ENCODE results near the gene SSR1. TPM values are rescaled to one million over a fixed set of nuclear protein-coding genes. Genes with fewer than 3 reads are reported as not detected.

Gene SSR1
- polyA plus RNA-seq, 1 donor from 2014 or later = 53.0 TPM

DNA sequence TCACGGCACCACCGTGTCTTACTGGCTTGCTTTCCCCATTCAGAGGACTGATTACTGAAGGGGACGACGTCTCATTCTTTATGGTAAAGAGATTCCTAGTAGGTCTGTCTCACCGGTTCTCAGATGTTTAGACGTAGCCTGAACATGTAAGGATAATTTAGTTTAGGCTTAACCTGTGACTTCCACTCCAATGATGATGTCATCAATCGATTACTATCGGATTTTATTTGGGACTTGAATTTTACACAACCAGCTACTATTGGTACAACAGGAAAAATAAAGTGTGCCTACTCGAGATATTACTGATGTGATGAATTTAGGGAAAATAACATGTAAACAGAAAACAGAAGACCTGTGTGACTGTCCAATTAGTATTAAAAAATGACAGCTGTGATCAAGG is 4.5 kb upstream of the SSR1 start:
- Histone ChIP-seq H3K9ac (ENCODE audit: low read length) (no peak overlapping the region), H3K9me3 (ENCODE audit: low read length) (no peaks in the 10 kb centered on the region), H3K9me2 (ENCODE audit: insufficient read depth, low read length) (no peaks in the 10 kb centered on the region), H3K36me3 (ENCODE audit: insufficient read depth, low read length) (no peaks in the 10 kb centered on the region), H3K4me2 (ENCODE audit: low read length) (no peak overlapping the region), H3F3A (ENCODE audit: insufficient read depth, low read length, poor library complexity, severe bottlenecking) (no peaks in the 10 kb centered on the region), H4K20me1 (ENCODE audit: insufficient read depth) (no peaks in the 10 kb centered on the region), H3K27ac (ENCODE audit: low read length) (no peak overlapping the region), H3K27me3 (ENCODE audit: insufficient read depth, low read depth, low read length) (no peaks in the 10 kb centered on the region), H3K4me3 (ENCODE audit: low read length) (no peak overlapping the region), H2AFZ (ENCODE audit: low read depth, low read length) (no peak overlapping the region), H3K79me2 (replicated peaks; ENCODE audit: insufficient read depth, low read length) (no peaks in the 10 kb centered on the region)
- TF ChIP-seq EP300 (conservative IDR thresholded peaks at IDR 0.05; ENCODE audit: poor library complexity, severe bottlenecking) (no peak), TAF1 (IDR thresholded peaks at IDR 0.05; ENCODE audit: low read depth) (no peak), RAD21 (conservative IDR thresholded peaks at IDR 0.05) (no peak), SMC3 (conservative IDR thresholded peaks at IDR 0.05; ENCODE audit: poor library complexity) (no peak), MXI1 (conservative IDR thresholded peaks at IDR 0.05; ENCODE audit: poor library complexity, severe bottlenecking) (no peak), POLR2AphosphoS5 (IDR thresholded peaks at IDR 0.05) (no peak), EZH2 (IDR thresholded peaks at IDR 0.05; ENCODE audit: borderline replicate concordance, insufficient read depth, low read length, poor library complexity, severe bottlenecking) (no peak)
- TF ChIP-seq, protein P1, sequence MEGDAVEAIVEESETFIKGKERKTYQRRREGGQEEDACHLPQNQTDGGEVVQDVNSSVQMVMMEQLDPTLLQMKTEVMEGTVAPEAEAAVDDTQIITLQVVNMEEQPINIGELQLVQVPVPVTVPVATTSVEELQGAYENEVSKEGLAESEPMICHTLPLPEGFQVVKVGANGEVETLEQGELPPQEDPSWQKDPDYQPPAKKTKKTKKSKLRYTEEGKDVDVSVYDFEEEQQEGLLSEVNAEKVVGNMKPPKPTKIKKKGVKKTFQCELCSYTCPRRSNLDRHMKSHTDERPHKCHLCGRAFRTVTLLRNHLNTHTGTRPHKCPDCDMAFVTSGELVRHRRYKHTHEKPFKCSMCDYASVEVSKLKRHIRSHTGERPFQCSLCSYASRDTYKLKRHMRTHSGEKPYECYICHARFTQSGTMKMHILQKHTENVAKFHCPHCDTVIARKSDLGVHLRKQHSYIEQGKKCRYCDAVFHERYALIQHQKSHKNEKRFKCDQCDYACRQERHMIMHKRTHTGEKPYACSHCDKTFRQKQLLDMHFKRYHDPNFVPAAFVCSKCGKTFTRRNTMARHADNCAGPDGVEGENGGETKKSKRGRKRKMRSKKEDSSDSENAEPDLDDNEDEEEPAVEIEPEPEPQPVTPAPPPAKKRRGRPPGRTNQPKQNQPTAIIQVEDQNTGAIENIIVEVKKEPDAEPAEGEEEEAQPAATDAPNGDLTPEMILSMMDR (IDR thresholded peaks at IDR 0.05; ENCODE audit: poor library complexity, severe bottlenecking) = no peak
- TF ChIP-seq, protein P2, sequence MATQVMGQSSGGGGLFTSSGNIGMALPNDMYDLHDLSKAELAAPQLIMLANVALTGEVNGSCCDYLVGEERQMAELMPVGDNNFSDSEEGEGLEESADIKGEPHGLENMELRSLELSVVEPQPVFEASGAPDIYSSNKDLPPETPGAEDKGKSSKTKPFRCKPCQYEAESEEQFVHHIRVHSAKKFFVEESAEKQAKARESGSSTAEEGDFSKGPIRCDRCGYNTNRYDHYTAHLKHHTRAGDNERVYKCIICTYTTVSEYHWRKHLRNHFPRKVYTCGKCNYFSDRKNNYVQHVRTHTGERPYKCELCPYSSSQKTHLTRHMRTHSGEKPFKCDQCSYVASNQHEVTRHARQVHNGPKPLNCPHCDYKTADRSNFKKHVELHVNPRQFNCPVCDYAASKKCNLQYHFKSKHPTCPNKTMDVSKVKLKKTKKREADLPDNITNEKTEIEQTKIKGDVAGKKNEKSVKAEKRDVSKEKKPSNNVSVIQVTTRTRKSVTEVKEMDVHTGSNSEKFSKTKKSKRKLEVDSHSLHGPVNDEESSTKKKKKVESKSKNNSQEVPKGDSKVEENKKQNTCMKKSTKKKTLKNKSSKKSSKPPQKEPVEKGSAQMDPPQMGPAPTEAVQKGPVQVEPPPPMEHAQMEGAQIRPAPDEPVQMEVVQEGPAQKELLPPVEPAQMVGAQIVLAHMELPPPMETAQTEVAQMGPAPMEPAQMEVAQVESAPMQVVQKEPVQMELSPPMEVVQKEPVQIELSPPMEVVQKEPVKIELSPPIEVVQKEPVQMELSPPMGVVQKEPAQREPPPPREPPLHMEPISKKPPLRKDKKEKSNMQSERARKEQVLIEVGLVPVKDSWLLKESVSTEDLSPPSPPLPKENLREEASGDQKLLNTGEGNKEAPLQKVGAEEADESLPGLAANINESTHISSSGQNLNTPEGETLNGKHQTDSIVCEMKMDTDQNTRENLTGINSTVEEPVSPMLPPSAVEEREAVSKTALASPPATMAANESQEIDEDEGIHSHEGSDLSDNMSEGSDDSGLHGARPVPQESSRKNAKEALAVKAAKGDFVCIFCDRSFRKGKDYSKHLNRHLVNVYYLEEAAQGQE (IDR thresholded peaks at IDR 0.05; ENCODE audit: borderline replicate concordance) = no peak

DNA sequence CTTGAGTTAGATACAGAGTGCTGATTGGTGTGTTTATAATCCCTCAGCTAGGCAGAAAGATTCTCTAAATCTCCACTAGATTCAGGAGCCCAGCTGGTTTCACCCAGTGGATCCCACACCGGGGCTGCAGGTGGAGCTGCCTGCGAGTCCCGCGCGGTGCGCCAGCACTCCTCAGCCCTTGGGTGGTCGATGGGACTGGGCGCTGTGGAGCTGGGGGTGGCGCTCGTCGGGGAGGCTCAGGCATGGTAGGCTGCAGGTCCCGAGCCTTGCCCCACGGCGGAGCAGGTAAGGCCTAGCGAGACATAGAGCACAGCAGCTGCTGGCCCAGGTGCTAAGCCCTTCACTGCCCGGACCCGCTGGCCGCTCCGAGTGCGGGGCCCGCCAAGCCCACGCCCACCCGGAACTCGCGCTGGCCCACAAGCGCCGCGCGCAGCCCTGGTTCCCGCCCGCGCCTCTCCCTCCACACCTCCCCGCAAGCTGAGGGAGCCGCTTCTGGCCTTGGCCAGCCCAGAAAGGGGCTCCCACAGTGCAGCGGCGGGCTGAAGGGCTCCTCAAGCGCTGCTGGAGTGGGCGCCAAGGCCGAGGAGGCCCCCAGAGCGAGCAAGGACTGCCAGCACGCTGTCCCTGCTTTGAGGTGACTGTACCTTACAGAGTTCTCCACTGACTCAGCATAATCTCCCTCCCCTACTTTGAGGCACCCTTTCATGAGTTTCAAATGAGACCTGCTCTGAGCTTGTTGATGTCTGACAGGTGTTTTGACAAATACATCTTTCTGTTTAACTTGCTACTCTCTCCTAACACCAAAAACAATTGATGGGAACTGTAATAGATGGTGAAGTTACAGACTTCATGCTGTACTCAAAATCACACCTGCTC is 3.9 kb upstream of the SSR1 start:
- H3K9ac ChIP-seq (ENCODE audit: low read length) = no peak overlapping the region
- no peaks in the 10 kb centered on the region for H3K27me3 ChIP-seq (ENCODE audit: insufficient read depth, low read depth, low read length)
- H3K27ac ChIP-seq (ENCODE audit: low read length) = no peak overlapping the region
- no peaks in the 10 kb centered on the region for H3F3A ChIP-seq (ENCODE audit: insufficient read depth, low read length, poor library complexity, severe bottlenecking)
- no peak overlapping the region for H3K4me3 ChIP-seq (ENCODE audit: low read length)
- no peak overlapping the region for H2AFZ ChIP-seq (ENCODE audit: low read depth, low read length)
- H3K9me3 ChIP-seq (ENCODE audit: low read length) = no peaks in the 10 kb centered on the region
- H3K36me3 ChIP-seq (ENCODE audit: insufficient read depth, low read length) = no peaks in the 10 kb centered on the region
- TF ChIP-seq SMC3 (conservative IDR thresholded peaks at IDR 0.05; ENCODE audit: poor library complexity) = no peak
- TF ChIP-seq RAD21 (conservative IDR thresholded peaks at IDR 0.05) = no peak
- no peak for TF ChIP-seq POLR2AphosphoS5 (IDR thresholded peaks at IDR 0.05)
- TF ChIP-seq, protein P1 (IDR thresholded peaks at IDR 0.05; ENCODE audit: poor library complexity, severe bottlenecking) = no peak
- no peak for TF ChIP-seq TAF1 (IDR thresholded peaks at IDR 0.05; ENCODE audit: low read depth)
- no peak for TF ChIP-seq MXI1 (conservative IDR thresholded peaks at IDR 0.05; ENCODE audit: poor library complexity, severe bottlenecking)
- TF ChIP-seq, protein P2 (IDR thresholded peaks at IDR 0.05; ENCODE audit: borderline replicate concordance) = no peak
- TF ChIP-seq EP300 (conservative IDR thresholded peaks at IDR 0.05; ENCODE audit: poor library complexity, severe bottlenecking) = no peak
- TF ChIP-seq EZH2 (IDR thresholded peaks at IDR 0.05; ENCODE audit: borderline replicate concordance, insufficient read depth, low read length, poor library complexity, severe bottlenecking) = no peak
- no peaks in the 10 kb centered on the region for H3K9me2 ChIP-seq (ENCODE audit: insufficient read depth, low read length)
- H3K79me2 ChIP-seq (replicated peaks; ENCODE audit: insufficient read depth, low read length) = peaks cover 6% of the 10 kb centered on the region
- no peaks in the 10 kb centered on the region for H4K20me1 ChIP-seq (ENCODE audit: insufficient read depth)
- H3K4me2 ChIP-seq (ENCODE audit: low read length) = no peak overlapping the region

Measured in neural cell (in vitro differentiated cells).